ENCODE data around the gene TMEM238. TPM values are rescaled to one million over a fixed set of nuclear protein-coding genes. Genes with fewer than 3 reads are reported as not detected.

TMEM238 gene
- total RNA-seq, 1 donor from 2014 or later: 0.70 TPM

GRCh38 chr19:55369653-55370304 is 14.3 kb downstream of the TMEM238 start:
- no peak for TF ChIP-seq CTCF (IDR thresholded peaks at IDR 0.05)
- Mint-ChIP-seq H3K4me1 (ENCODE audit: unreplicated experiment) (peaks cover 32% of the 10 kb centered on the region), H3K36me3 (ENCODE audit: unreplicated experiment) (no peaks in the 10 kb centered on the region), H3K4me3 (ENCODE audit: unreplicated experiment) (peak overlapping the region; percentile 74), H3K27ac (ENCODE audit: unreplicated experiment) (peak overlapping the region; percentile 69), H3K9me3 (ENCODE audit: unreplicated experiment) (no peaks in the 10 kb centered on the region), H3K27me3 (ENCODE audit: unreplicated experiment) (no peaks in the 10 kb centered on the region)
- no peak for DNase-seq (ENCODE audit: extremely low spot score, unreplicated experiment)

GRCh38 chr19:55368701-55369563 is 15.2 kb downstream of the TMEM238 start:
- no peak for DNase-seq (ENCODE audit: extremely low spot score, unreplicated experiment)
- no peaks in the 10 kb centered on the region for H3K27me3 Mint-ChIP-seq (ENCODE audit: unreplicated experiment)
- H3K36me3 Mint-ChIP-seq (ENCODE audit: unreplicated experiment): no peaks in the 10 kb centered on the region
- peak overlapping the region; percentile 29 for H3K4me3 Mint-ChIP-seq (ENCODE audit: unreplicated experiment)
- no peak overlapping the region for H3K27ac Mint-ChIP-seq (ENCODE audit: unreplicated experiment)
- no peak for TF ChIP-seq CTCF (IDR thresholded peaks at IDR 0.05)
- peaks cover 36% of the 10 kb centered on the region for H3K4me1 Mint-ChIP-seq (ENCODE audit: unreplicated experiment)
- H3K9me3 Mint-ChIP-seq (ENCODE audit: unreplicated experiment): no peaks in the 10 kb centered on the region

GRCh38 chr19:55368106-55368505 is 16.0 kb downstream of the TMEM238 start:
- Mint-ChIP-seq H3K27me3 (ENCODE audit: unreplicated experiment) (no peaks in the 10 kb centered on the region), H3K36me3 (ENCODE audit: unreplicated experiment) (no peaks in the 10 kb centered on the region), H3K27ac (ENCODE audit: unreplicated experiment) (no peak overlapping the region), H3K4me3 (ENCODE audit: unreplicated experiment) (no peak overlapping the region), H3K9me3 (ENCODE audit: unreplicated experiment) (no peaks in the 10 kb centered on the region), H3K4me1 (ENCODE audit: unreplicated experiment) (peaks cover 34% of the 10 kb centered on the region)
- TF ChIP-seq CTCF (IDR thresholded peaks at IDR 0.05): no peak
- no peak for DNase-seq (ENCODE audit: extremely low spot score, unreplicated experiment)

- no peak overlapping the region for H3K4me3 Mint-ChIP-seq (ENCODE audit: unreplicated experiment)
- no peak for TF ChIP-seq CTCF (IDR thresholded peaks at IDR 0.05)
- H3K27ac Mint-ChIP-seq (ENCODE audit: unreplicated experiment): no peak overlapping the region
- H3K9me3 Mint-ChIP-seq (ENCODE audit: unreplicated experiment): no peaks in the 10 kb centered on the region
- H3K36me3 Mint-ChIP-seq (ENCODE audit: unreplicated experiment): no peaks in the 10 kb centered on the region
- H3K4me1 Mint-ChIP-seq (ENCODE audit: unreplicated experiment): peaks cover 25% of the 10 kb centered on the region
- H3K27me3 Mint-ChIP-seq (ENCODE audit: unreplicated experiment): no peaks in the 10 kb centered on the region
- no peak for DNase-seq (ENCODE audit: extremely low spot score, unreplicated experiment)
Measured at GRCh38 chr19:55366790-55367189, 17.3 kb downstream of the TMEM238 start.

GRCh38 chr19:55365964-55366363 is 18.1 kb downstream of the TMEM238 start:
- Mint-ChIP-seq H3K27ac (ENCODE audit: unreplicated experiment) (no peak overlapping the region), H3K9me3 (ENCODE audit: unreplicated experiment) (no peaks in the 10 kb centered on the region)

More at GRCh38 chr19:55365964-55366363, 18.1 kb downstream of the TMEM238 start:
- DNase-seq (ENCODE audit: extremely low spot score, unreplicated experiment): no peak
- Mint-ChIP-seq H3K4me3 (ENCODE audit: unreplicated experiment) (no peak overlapping the region), H3K27me3 (ENCODE audit: unreplicated experiment) (no peaks in the 10 kb centered on the region), H3K4me1 (ENCODE audit: unreplicated experiment) (peaks cover 24% of the 10 kb centered on the region), H3K36me3 (ENCODE audit: unreplicated experiment) (no peaks in the 10 kb centered on the region)
- TF ChIP-seq CTCF (IDR thresholded peaks at IDR 0.05): no peak
